ENCODE measurements around the gene USP1.
A peak's percentile ranks its signal among the peaks of the same experiment; 100 is the strongest.

Gene USP1

DNA sequence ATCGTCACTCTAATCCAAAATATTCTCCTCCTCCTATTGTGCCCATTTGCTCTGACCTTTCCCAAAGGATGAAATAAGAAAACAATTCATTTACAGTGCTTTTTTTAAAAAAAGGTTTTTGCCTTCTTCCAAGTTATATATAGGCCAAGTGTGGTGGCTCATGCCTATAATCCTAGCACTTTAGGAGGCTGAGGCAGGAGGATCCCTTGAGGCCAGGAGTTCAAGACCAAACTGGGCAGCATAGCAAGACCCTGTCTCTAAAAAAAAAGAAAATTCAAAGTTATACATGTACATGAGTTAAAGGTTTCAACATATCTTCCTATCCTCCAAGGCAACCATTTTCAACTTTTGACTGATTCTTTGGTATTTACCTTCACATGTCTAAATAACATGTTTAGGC, 10.1 kb upstream of the USP1 start:
- no peak for DNase-seq

DNA sequence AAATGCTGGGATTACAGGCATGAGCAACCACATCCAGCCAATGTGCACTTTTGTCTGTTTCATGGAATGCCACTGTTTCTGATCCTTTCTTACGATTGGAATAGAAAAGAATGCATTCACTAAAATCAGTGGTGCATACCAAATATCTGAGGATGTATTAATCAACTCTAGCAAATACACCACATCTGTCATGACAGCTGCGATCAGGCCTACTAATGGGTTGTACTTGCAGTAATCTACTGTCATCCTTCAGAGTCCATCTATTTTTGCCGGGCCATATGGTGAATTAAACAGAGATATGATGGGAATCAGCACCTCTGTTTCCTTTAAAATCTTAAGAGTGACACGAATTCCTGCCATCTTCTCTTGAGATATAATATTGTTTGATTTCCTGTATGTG, 8.5 kb upstream of the USP1 start:
- DNase-seq: no peak

DNA sequence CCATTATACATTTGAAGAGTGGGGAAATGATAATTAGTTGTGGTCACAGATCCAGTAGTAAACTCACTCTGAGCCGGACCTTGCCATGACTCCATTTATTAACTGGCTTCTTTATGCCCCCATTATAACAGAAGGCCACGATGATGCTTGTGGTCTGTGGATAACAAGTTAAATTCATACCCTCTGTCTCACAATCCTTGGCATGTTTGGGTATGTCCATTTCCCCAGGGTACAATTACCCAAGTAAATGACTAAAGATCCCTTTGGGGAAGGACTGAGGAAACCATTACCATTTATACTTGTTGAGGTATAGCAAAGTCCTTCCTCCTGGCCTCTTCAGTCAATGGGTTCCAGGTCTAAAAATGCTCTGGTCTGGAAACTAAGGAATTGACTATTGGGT, 7.3 kb upstream of the USP1 start:
- no peak for DNase-seq

DNA sequence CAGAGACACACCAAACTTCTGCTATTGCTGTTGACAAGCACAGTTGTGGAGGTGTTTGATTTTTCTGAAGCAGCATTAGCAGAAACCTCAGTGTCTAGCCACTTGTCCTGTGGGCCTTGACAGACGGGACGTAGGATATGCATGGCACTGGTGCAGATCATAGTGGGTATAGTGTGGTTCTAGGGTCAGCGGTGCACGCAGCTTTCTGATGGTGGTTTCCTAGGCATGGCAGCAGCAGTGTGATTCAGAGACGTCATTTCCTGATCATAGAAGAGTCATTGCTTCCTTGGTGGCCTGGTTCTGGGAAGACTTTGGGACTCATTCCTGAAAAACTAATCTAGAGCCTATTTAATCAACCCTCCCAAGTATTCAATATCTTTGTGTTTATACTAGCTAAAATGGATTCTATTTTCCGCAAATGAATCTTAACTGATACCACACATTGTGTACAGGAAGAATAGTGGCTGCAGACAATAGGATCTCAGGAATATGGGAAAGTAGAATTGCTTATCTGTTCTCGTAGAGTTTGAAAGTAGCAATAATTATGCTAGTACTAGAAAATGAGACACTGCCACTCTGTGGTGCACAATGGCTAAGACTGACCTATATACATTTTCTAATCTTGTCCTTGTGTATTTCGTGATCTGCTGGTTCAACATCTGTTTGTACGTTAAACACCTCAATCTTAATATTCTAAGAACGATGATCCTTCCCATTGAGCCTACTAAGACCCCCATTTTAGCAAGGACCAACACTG, 2.8 kb upstream of the USP1 start:
- no peak for DNase-seq

DNA sequence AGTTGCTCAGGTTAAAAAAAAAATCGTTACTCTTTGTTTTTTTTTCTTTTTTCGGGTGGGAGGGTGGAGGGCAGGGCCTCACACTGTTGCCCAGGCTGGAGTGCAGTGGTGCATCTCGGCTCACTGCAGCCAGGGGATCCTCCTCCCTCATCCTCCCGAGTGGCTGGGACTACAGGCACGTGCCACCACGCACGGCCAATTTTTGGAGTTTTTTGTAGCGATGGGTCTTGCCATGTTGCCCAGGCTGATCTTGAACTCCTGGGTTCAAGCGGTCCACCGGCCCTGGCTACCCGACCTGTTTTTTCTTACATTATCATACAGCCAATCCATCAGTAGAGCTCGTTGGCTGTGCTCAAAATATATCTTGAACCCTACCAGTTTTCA, 2.2 kb upstream of the USP1 start:
- no peak for DNase-seq

DNA sequence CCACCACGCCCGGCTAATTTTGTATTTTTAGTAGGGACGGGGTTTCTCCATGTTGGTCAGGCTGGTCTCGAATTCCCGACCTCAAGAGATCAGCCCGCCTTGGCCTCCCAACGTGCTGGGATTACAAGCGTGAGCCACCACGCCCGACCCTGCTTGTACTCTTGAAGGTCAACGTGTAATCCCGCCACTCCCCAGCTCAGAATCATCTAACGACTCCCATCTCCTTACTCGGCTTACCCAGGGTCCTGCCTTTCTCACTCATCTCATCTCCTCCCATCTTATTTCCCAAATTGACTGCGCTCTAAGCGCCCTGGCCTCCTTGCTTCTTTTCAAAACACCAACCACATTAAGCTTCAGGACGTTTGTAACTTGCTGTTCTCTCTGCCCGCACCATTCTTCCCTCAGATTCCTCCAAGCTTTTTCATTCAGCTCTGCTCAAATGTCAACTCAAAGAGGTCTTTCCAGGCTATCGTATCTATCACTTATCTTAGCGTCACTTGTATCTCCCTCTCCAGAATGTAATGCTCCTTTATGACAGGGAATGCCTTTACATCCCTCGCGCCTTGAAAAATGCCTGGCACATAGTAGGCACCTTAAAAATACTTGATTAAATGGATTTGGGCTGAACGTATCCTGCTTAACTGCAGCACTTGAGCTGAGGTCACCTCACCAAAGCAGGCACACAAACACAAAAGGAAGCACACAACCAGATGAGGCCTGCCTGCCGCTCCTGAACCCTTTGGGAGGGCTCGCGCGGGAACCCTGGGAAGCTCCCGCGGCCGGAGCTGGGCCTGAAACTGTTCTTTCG, 1.4 kb upstream of the USP1 start:
- peak in 3 of 56 donors; percentile 3 to 44 (median 19) for DNase-seq

DNA sequence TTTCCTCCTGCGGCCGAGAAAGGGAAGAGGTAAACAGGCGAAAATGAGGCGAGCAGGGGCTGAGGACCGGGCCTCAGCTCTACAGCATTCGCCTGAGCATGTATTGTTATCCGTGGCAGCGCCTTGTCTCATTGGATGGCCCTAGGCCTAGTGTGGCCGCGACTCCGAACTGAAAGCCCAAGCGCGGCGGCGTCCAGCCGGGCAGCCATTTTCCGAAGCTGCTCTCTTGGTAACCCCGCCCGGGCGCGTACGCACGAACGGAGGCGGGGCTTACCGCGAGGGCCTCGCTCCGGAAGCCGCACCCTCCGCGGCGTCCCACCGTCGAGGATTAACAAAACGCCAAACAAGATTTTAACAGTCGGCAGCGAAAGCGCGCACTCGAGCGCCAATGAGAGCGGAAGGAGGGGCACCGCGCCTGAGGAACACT, 797 bp upstream of the USP1 start:
- DNase-seq: peak in 35 of 56 donors; percentile 91 to 100 (median 98)

DNA sequence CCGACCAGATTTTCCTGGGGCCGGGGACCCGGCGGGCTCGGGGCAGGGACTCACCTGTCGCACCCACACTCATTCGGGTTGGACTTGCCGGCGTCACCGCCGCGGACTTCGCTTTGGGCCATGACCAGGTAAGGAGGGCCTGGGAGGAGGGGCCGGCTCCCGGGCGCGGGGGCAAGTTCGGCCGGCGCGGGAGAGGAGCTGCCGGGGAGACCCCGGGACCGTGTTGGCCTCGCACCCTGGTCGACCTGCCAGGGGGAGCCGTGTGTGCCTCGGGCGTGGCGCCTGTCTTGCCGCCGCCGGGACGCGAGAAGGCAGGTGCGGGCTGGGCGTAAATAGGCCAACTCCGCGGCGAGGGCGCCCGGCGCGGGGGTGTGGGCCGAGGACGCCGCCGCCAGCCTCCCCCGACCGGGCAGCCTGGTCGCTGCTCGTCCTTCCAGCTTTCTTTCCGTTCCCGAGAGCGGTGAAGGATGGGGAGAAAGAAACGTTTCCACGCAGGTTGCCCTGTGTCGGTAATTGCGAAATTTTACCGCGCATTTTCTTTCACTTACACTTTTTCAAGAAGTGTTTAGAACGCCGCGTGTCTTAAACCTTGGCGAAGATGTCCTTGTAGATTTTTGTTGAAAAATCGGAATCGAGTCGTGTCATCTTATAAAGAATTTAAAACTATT, 558 bp downstream of the USP1 start:
- peak in 9 of 56 donors; percentile 37 to 69 (median 57) for DNase-seq

DNA sequence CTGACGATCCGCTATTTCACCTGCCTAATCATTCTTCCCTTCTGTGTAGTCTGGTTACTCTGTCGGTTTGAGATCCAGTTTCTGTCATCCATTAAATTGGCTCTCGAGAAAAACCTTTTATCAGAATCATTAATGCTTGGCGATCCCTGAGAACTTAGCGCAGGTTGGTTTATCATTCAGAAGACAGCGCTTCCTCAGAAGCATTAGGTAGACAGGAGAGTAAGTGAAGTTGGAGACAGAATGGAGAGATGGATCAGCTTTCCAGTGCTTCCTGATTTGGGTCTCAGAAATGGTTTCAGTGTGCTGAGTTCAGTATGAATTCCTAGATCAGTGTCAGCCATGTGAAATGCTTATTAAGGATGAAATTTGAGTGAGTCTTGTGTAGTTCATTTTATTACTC, 1.3 kb downstream of the USP1 start:
- DNase-seq: no peak

DNA sequence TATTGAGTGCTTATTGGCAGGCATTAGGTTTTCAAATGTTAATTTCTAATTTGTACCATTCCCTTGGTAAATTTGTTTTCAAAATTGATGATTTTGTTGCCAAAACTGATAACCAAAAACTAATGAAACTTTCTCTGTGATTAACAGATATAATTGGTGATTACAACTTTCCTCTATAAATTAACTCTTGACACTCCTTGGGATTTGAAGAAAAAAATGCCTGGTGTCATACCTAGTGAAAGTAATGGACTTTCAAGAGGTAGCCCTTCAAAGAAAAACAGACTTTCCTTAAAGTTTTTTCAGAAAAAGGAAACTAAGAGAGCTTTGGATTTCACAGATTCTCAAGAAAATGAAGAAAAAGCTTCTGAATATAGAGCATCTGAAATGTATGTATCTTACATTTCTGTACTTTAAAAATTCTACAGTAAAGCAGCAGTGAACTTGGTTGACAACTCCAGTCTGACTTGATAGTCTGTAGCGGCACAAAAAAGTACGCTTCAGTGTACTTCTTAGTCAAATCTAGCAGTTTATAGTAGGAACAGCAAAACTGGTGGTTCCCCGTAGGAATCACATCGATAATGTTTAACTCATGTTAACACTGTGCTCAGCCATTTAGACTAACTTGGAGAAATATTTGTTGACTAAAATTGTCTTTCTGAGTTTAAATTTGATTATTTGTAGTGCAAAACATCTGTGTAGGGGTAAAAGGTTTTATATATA, 3.0 kb downstream of the USP1 start:
- DNase-seq: no peak

DNA sequence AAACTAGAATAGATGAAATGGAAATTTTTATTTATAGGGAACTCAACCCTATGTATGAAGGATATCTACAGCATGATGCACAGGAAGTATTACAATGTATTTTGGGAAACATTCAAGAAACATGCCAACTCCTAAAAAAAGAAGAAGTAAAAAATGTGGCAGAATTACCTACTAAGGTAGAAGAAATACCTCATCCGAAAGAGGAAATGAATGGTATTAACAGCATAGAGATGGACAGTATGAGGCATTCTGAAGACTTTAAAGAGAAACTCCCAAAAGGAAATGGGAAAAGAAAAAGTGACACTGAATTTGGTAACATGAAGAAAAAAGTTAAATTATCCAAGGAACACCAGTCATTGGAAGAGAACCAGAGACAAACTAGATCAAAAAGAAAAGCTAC, 7.9 kb downstream of the USP1 start:
- DNase-seq: no peak

DNA sequence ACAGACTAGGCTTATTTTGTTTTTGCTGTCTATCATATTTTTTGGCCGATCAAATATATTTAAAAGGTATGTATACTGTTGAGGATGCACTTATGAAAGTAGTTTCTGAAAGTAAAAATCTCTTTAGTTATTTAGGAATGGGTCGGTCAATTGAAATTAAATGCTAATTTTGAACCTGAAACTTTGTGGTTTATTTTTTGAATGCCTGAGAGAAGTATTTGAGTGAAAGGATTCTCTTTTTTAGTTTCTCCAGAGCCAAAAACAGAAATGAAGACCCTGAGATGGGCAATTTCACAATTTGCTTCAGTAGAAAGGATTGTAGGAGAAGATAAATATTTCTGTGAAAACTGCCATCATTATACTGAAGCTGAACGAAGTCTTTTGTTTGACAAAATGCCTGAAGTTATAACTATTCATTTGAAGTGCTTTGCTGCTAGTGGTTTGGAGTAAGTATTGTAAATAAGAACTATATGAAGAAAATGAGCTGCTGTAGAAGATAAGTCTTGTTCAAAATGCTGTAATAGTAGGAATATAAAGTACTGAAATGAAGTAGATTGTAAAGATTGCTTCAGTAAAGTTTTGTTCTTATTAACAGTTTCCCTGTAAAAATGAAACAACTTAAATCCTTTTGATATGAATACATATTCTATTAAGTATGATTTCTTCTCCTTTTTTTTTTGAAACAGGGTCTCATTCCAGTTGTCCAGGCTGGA, 11.5 kb downstream of the USP1 start:
- DNase-seq: no peak

DNA sequence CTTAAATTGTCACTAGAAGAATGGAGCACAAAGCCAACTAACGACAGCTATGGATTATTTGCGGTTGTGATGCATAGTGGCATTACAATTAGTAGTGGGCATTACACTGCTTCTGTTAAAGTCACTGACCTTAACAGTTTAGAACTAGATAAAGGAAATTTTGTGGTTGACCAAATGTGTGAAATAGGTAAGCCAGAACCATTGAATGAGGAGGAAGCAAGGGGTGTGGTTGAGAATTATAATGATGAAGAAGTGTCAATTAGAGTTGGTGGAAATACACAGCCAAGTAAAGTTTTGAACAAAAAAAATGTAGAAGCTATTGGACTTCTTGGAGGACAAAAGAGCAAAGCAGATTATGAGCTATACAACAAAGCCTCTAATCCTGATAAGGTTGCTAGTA, 13.5 kb downstream of the USP1 start:
- DNase-seq: no peak

DNA sequence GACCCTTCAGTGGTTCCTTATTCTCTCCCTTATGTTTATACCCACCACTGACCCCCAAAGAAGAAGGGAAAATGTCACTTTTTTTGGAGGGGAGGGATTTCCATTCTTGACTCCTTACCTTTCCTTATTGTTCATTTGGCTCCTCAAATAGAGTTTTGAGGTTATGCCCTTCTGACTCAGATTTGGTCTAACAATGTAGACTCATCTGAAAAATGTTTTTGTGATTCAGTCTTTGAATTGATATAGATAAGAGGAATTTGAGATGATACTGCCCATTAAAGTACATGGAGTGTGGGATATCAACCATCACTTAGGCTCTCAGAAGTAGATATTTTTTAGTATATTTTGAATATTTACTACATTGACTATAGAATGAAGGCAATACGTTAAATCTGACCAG, 16.1 kb downstream of the USP1 start:
- DNase-seq: no peak

DNA sequence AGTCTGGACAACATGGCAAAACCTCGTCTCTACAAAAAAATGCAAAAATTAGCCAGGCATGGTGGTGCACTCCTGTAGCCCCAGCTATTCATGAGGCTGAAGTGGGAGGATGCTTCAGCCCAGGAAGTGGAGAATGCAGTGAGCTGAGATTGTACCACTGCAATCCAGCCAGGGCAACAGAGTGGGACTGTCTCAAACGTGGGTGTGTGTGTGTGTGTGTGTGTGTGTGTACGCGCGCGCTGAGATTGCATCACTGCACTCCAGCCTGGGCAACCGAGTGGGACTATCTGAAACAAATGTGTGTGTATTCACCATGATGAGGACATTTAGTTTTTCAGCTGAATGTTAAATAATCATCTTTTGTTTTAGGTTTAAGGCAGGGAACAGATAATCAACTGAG, 21.1 kb downstream of the USP1 start:
- DNase-seq: peak in 1 of 56 donors; percentile 2

DNA sequence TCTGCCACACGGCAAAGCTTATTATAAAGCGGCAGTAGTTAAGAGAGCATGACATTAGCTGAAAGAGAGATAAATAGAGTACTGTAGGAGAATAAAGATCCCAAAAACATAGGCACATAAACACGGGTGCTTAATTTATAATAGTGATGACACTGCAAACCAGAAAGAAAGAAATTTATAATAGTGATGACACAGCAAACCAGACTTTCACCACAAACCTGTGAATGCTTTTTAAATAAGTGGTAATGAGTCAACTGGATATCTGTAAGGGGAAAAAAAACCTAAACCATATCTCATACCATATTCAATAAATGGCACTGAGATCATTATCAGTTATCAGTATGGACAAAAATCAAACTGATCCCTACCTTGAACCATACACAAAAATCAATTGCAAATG, 25.5 kb downstream of the USP1 start:
- DNase-seq: no peak

DNA sequence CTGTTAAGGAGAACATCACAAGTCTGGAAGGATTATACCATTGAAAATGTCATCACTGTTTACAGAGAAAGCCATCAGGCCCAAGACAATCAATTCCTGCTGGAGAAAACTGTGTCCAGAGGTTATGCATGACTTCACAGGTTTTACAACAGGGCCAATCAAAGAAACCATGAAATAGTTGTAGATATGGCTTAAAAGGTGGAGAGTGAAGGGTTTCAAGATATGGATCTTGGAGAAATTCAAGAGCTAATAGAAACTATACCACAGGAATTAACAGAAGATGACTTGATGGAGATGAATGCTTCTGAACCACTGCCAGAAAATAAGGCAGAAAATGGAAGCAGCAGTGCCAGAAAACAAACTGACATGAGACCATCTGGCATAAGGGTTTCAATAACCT, 30.2 kb downstream of the USP1 start:
- DNase-seq: no peak

DNA sequence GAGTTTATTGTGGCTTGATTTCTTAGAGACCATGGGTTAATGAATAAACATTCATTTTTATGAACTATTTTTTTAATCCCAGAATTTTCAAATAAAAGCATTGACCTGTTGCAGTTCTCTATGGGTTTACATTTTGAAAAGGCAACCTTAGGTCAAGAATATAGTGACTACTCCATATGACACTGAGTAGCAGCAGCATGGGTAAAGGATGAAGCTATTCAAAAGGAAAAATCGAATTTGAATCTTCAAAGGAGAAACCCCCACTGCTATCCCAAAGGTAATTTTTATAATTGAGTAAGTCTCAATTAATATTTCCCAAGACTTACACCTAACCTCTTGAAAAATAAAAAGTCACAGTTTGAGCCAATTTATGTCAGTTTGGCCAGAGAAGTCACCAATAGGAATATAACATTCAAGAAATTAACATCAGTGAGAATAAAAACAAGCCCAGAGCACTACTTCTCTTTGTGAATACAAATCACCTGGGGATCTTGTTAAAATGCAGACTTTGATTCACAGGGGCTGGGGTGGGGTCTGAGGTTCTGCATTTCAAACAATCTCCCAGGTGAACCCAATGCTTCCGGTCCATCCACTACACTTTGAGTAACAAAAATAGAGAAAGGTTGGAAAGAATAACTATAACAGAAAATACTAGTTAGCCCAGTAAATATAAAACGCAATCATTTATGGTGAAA, 39.8 kb downstream of the USP1 start:
- DNase-seq: no peak

DNA sequence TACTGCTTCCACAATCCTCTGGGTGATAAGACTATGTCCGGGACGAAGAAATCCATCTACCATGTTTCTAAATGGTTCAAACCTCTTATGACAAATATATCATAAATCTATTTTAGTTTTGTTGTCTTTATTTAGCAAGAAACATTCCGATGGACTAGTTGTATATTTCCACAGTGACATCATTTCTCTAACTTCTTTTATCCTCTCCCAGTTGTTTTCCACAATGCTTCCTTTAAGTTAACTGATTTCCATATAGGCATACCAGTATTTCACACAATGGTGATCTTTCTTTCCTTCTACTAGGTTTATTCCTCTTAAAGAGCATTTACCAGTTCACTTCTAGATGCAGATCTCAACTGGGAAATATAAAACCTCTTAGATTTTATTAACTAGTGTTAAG, 44.8 kb downstream of the USP1 start:
- no peak for DNase-seq

DNA sequence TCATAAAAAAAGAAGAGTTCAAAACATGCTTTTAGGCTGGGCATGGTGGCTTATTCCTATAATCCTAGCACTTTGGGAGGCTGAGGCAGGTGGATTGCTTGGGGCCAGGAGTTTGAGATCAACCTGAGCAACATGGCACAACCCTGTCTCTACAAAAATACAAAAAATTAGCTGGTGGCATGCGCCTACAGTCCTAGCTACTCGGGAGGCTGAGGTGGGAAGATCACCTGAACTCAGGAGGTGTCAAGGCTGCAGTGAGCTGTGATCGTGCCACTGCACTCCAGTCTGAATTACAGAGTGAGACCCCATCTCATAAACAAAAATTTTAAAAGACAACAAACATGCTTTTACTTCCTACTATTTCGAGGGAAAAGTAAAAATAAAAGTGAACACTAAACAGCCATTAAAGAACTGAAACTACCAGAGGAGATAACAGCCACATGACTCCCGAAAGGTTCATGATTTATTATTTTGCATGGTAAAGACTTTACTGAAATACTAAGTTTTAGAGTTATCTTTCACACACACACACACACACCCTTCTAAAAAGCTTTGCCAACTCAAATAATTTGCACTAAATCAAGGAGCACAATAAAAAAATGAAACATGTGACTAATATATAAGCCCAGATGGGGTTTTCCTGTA, 48.1 kb downstream of the USP1 start:
- no peak for DNase-seq

Measured in amygdala (tissue), 56 donors.